HEK293 (cell line): ENCODE results near the gene CDH11.

ENCODE experiments used
- CTCF ChIA-PET: fragments of 350-600 bp; formaldehyde crosslinking; extraction: SDS; loops from one replicate; lab custom pipeline; 2021; ENCODE audit warnings: antibody characterized with exemption; lab: Yijun Ruan, JAX
- POLR2A ChIA-PET: fragments of 300-600 bp; formaldehyde crosslinking; extraction: SDS; loops from one replicate; lab custom pipeline; 2020; ENCODE audit warnings: antibody characterized with exemption, inconsistent platforms; lab: Yijun Ruan, JAX
- H3K27ac ChIP-seq: fragments of 200-500 bp; sonication (Bioruptor generic); 2 replicates; pipeline ENCODE4 v1.5.1; 2014; ENCODE audit warnings: low read depth, low read length, control low read depth, inconsistent platforms; ENCODE audit errors: extremely low read depth
- H3K36me3 ChIP-seq, 2 experiments: fragments of 200-500 bp in 1 of 2; sonication (Bioruptor generic) in 1 of 2; 1 replicate in 1 of 2; 2 replicates in 1 of 2; pipeline ENCODE4 v1.5.1; 2014 to 2017; ENCODE audit warnings: inconsistent platforms in 2 of 2, low read length in 2 of 2; ENCODE audit not compliant: control insufficient read depth in 2 of 2, insufficient read depth in 1 of 2
- H3K4me1 ChIP-seq: fragments of 200-500 bp; sonication (Bioruptor generic); 2 replicates; pipeline ENCODE4 v1.5.1; 2014; ENCODE audit warnings: mild to moderate bottlenecking, low read length, inconsistent platforms; ENCODE audit not compliant: control insufficient read depth, insufficient read depth
- H3K4me3 ChIP-seq: 2 replicates; pipeline ENCODE4 v1.5.1; 2011; ENCODE audit warnings: low read depth, mild to moderate bottlenecking, control low read depth, low read length, moderate library complexity
- H3K9me3 ChIP-seq: fragments of 200-500 bp; sonication (Bioruptor generic); 2 replicates; pipeline ENCODE4 v1.5.1; 2014; ENCODE audit warnings: low read depth, low read length, inconsistent platforms; ENCODE audit not compliant: control insufficient read depth, insufficient read depth
- KLF9 ChIP-seq: fragments of 450-650 bp; formaldehyde crosslinking; IDR thresholded peaks from 2 replicates; pipeline ENCODE4 v1.5.1; 2016; ENCODE audit warnings: missing biosample characterization, missing genetic modification characterization, low read depth
- MYNN ChIP-seq: fragments of 450-650 bp; formaldehyde crosslinking; IDR thresholded peaks from 2 replicates; pipeline ENCODE4 v1.5.1; 2016; ENCODE audit warnings: missing biosample characterization, missing genetic modification characterization, borderline replicate concordance
- OVOL3 ChIP-seq: fragments of 450-650 bp; formaldehyde crosslinking; IDR thresholded peaks from 2 replicates; pipeline ENCODE4 v1.5.1; 2016; ENCODE audit warnings: missing biosample characterization, missing genetic modification characterization
- SALL2 ChIP-seq: fragments of 450-650 bp; formaldehyde crosslinking; IDR thresholded peaks from 2 replicates; pipeline ENCODE4 v1.5.0; 2017; ENCODE audit warnings: missing biosample characterization, mild to moderate bottlenecking, missing genetic modification characterization, borderline replicate concordance
- SP7 ChIP-seq: fragments of 450-650 bp; formaldehyde crosslinking; IDR thresholded peaks from 2 replicates; pipeline ENCODE4 v1.5.1; 2016; ENCODE audit warnings: missing biosample characterization, missing genetic modification characterization
- TSHZ1 ChIP-seq: fragments of 450-650 bp; formaldehyde crosslinking; IDR thresholded peaks from 2 replicates; pipeline ENCODE4 v1.5.1; 2016; ENCODE audit warnings: missing biosample characterization, missing genetic modification characterization, borderline replicate concordance
- ZBTB21 ChIP-seq: fragments of 450-650 bp; formaldehyde crosslinking; IDR thresholded peaks from 2 replicates; pipeline ENCODE4 v1.5.1; 2017; ENCODE audit warnings: missing biosample characterization, missing genetic modification characterization
- ZFP69B ChIP-seq: fragments of 450-650 bp; formaldehyde crosslinking; IDR thresholded peaks from 2 replicates; pipeline ENCODE4 v1.5.1; 2016; ENCODE audit warnings: missing biosample characterization, missing genetic modification characterization
- ZIC2 ChIP-seq: fragments of 450-650 bp; formaldehyde crosslinking; IDR thresholded peaks from 2 replicates; pipeline ENCODE4 v1.5.1; 2016; ENCODE audit warnings: missing biosample characterization, missing genetic modification characterization
- ZNF133 ChIP-seq: fragments of 450-650 bp; formaldehyde crosslinking; IDR thresholded peaks from 2 replicates; pipeline ENCODE4 v1.5.1; 2016; ENCODE audit warnings: missing biosample characterization, missing genetic modification characterization
- ZNF138 ChIP-seq: fragments of 450-650 bp; formaldehyde crosslinking; IDR thresholded peaks from 2 replicates; pipeline ENCODE4 v1.5.1; 2016; ENCODE audit warnings: missing biosample characterization, missing genetic modification characterization, borderline replicate concordance
- ZNF140 ChIP-seq: fragments of 450-650 bp; formaldehyde crosslinking; IDR thresholded peaks from 2 replicates; pipeline ENCODE4 v1.5.1; 2016; ENCODE audit warnings: missing biosample characterization, missing genetic modification characterization
- ZNF169 ChIP-seq: fragments of 450-650 bp; formaldehyde crosslinking; IDR thresholded peaks from 2 replicates; pipeline ENCODE4 v1.5.1; 2016; ENCODE audit warnings: missing biosample characterization, missing genetic modification characterization
- ZNF2 ChIP-seq: fragments of 450-650 bp; formaldehyde crosslinking; IDR thresholded peaks from 2 replicates; pipeline ENCODE4 v1.5.1; 2016; ENCODE audit warnings: missing biosample characterization, missing genetic modification characterization
- ZNF214 ChIP-seq: fragments of 450-650 bp; formaldehyde crosslinking; IDR thresholded peaks from 2 replicates; pipeline ENCODE4 v1.5.1; 2017; ENCODE audit warnings: missing biosample characterization, mild to moderate bottlenecking, missing genetic modification characterization, borderline replicate concordance
- ZNF266 ChIP-seq: fragments of 450-650 bp; formaldehyde crosslinking; IDR thresholded peaks from 2 replicates; pipeline ENCODE4 v1.5.1; 2016; ENCODE audit warnings: missing biosample characterization, missing genetic modification characterization, low read depth
- ZNF335 ChIP-seq: fragments of 450-650 bp; formaldehyde crosslinking; conservative IDR thresholded peaks from 2 replicates; pipeline ENCODE4 v1.5.1; 2016; ENCODE audit warnings: missing biosample characterization, missing genetic modification characterization
- ZNF354C ChIP-seq: fragments of 450-650 bp; formaldehyde crosslinking; IDR thresholded peaks from 2 replicates; pipeline ENCODE4 v1.5.1; 2016; ENCODE audit warnings: missing biosample characterization, missing genetic modification characterization, low read depth, borderline replicate concordance
- ZNF521 ChIP-seq: fragments of 450-650 bp; formaldehyde crosslinking; IDR thresholded peaks from 2 replicates; pipeline ENCODE4 v1.5.1; 2017; ENCODE audit warnings: missing biosample characterization, mild to moderate bottlenecking, missing genetic modification characterization
- ZNF544 ChIP-seq: fragments of 450-650 bp; formaldehyde crosslinking; IDR thresholded peaks from 2 replicates; pipeline ENCODE4 v1.5.0; 2017; ENCODE audit warnings: missing biosample characterization, missing genetic modification characterization
- ZNF600 ChIP-seq: fragments of 450-650 bp; formaldehyde crosslinking; IDR thresholded peaks from 2 replicates; pipeline ENCODE4 v1.5.1; 2016; ENCODE audit warnings: missing biosample characterization, missing genetic modification characterization
- ZNF610 ChIP-seq: fragments of 450-650 bp; formaldehyde crosslinking; IDR thresholded peaks from 2 replicates; pipeline ENCODE4 v1.5.1; 2016; ENCODE audit warnings: missing biosample characterization, missing genetic modification characterization, borderline replicate concordance
- ZNF658 ChIP-seq: fragments of 450-650 bp; formaldehyde crosslinking; IDR thresholded peaks from 2 replicates; pipeline ENCODE4; 2016; ENCODE audit warnings: missing biosample characterization, missing genetic modification characterization
- ZNF707 ChIP-seq: fragments of 450-650 bp; formaldehyde crosslinking; IDR thresholded peaks from 2 replicates; pipeline ENCODE4 v1.5.1; 2016; ENCODE audit warnings: missing biosample characterization, missing genetic modification characterization
- ZNF768 ChIP-seq: fragments of 450-650 bp; formaldehyde crosslinking; IDR thresholded peaks from 2 replicates; pipeline ENCODE4 v1.5.1; 2018; ENCODE audit warnings: missing biosample characterization, mild to moderate bottlenecking, missing genetic modification characterization
- ZXDB ChIP-seq: fragments of 450-650 bp; formaldehyde crosslinking; IDR thresholded peaks from 2 replicates; pipeline ENCODE4 v1.5.1; 2016; ENCODE audit warnings: missing biosample characterization, missing genetic modification characterization
- TF ChIP-seq, protein P1 (sequence below): fragments of 450-650 bp; formaldehyde crosslinking; IDR thresholded peaks from 2 replicates; pipeline ENCODE4 v1.5.1; 2016; ENCODE audit warnings: missing biosample characterization, missing genetic modification characterization

The CDH11 gene

DNA sequence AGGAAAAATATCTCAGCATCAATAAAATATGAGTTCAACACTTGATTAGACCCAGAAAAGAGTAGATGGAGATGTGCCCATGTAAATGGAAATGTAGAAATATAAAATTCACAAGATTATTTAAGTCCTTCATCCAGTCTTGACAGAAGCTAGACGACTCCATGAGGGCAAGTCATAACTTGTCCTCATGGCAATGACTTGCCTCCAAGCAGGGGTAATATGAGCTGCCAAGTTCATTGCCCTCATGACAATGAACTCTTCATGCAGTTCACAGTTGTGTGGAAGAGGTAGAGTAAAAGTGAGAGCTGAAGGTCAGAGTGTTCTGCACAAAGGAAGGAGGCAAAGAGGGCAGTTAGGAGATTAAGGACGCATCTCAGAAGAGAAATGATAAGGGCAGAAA is 22.3 kb downstream of the CDH11 start (continued):
- no peak for TF ChIP-seq TSHZ1 (tag by site-specific recombination)

- CTCF ChIA-PET: no interaction called here
- H3K9me3 ChIP-seq: no peaks in the 10 kb centered on the region
- H3K36me3 ChIP-seq: no peaks in the 10 kb centered on the region
- H3K4me3 ChIP-seq: no peak overlapping the region
- no peak overlapping the region for H3K27ac ChIP-seq
- POLR2A ChIA-PET: no interaction called here
- no peaks in the 10 kb centered on the region for H3K4me1 ChIP-seq
- TF ChIP-seq ZNF266 (tag by site-specific recombination): no peak
- TF ChIP-seq ZFP69B (tag by site-specific recombination): no peak
- no peak for TF ChIP-seq ZNF707 (tag by site-specific recombination)
- TF ChIP-seq ZNF335 (tag by site-specific recombination): no peak
- TF ChIP-seq ZBTB21 (tag by site-specific recombination): no peak
- TF ChIP-seq ZNF140 (tag by site-specific recombination): no peak
Measured at GRCh38 chr16:65098916-65099315, 22.9 kb downstream of the CDH11 start.

DNA sequence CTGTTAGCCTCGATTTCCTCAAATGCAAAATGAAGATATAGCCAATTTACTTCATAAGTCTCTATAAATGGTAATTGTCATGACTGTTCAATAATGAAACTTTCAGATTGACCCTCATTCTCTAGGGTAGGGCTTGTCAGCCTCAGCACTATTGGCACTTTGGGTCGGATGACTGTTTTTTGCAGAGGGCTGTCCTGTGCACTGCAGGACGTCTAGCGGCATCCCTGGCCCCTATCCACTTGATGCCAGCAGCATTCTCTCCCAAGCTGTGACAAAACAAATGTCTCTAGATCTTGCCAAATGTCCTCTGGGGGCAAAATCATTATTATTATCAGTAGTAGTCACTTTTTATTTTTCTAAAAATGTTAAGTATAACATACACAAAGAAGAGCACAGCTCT is 24.6 kb downstream of the CDH11 start:
- no peaks in the 10 kb centered on the region for H3K36me3 ChIP-seq
- ChIA-PET POLR2A (no interaction called here), CTCF (no interaction called here)
- H3K27ac ChIP-seq: no peak overlapping the region
- H3K9me3 ChIP-seq: no peaks in the 10 kb centered on the region
- H3K4me3 ChIP-seq: no peak overlapping the region
- TF ChIP-seq ZNF768 (tag by site-specific recombination) (no peak), ZNF354C (tag by site-specific recombination) (no peak), SALL2 (tag by site-specific recombination) (no peak), ZNF610 (tag by site-specific recombination) (no peak), ZNF169 (tag by site-specific recombination) (no peak), ZNF544 (tag by site-specific recombination) (no peak), ZNF138 (tag by site-specific recombination) (no peak), ZNF2 (tag by site-specific recombination) (no peak), OVOL3 (tag by site-specific recombination) (no peak), KLF9 (tag by site-specific recombination) (no peak), ZNF658 (no peak), ZNF133 (tag by site-specific recombination) (no peak), ZNF521 (tag by site-specific recombination) (no peak)
- no peaks in the 10 kb centered on the region for H3K4me1 ChIP-seq

DNA sequence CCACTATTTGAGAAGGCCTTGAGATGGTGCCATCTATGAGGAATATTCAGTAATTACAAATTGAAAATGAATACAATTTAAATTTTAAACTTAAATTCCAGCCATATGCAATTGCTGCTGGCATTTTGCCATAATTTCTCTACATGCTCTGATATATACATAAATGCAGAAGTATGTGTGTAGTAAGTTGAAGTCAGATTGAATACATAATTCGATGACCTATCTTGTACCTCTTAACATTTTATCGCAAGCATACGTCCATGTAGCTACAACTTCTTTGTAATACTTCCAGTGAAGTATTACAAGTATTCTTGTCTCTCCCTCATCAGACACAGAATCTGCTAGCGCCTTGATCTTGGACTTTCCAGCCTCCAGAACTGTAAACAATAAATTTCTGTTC is 26.0 kb downstream of the CDH11 start:
- ChIA-PET POLR2A (no interaction called here), CTCF (no interaction called here)
- no peaks in the 10 kb centered on the region for H3K9me3 ChIP-seq
- TF ChIP-seq ZIC2 (tag by site-specific recombination) (no peak), ZNF214 (tag by site-specific recombination) (no peak), ZNF600 (no peak), SP7 (no peak), MYNN (no peak), ZXDB (tag by site-specific recombination) (no peak), ZNF544 (tag by site-specific recombination) (no peak)
- TF ChIP-seq, protein P1, sequence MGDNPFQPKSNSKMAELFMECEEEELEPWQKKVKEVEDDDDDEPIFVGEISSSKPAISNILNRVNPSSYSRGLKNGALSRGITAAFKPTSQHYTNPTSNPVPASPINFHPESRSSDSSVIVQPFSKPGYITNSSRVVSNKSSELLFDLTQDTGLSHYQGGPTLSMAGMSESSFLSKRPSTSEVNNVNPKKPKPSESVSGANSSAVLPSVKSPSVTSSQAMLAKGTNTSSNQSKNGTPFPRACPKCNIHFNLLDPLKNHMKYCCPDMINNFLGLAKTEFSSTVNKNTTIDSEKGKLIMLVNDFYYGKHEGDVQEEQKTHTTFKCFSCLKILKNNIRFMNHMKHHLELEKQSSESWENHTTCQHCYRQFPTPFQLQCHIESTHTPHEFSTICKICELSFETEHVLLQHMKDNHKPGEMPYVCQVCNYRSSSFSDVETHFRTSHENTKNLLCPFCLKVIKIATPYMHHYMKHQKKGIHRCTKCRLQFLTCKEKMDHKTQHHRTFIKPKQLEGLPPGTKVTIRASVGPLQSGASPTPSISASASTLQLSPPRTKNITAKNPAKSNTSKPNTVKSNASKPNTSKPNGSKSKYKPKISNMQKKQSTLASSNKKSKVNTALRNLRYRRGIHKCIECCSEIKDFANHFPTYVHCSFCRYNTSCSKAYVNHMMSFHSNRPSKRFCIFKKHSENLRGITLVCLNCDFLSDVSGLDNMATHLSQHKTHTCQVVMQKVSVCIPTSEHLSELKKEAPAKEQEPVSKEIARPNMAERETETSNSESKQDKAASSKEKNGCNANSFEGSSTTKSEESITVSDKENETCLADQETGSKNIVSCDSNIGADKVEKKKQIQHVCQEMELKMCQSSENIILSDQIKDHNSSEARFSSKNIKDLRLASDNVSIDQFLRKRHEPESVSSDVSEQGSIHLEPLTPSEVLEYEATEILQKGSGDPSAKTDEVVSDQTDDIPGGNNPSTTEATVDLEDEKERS (tag by site-specific recombination): no peak

More for the DNA sequence above, 26.0 kb downstream of the CDH11 start:
- Histone ChIP-seq H3K4me3 (no peak overlapping the region), H3K27ac (no peak overlapping the region), H3K36me3 (no peaks in the 10 kb centered on the region), H3K4me1 (no peaks in the 10 kb centered on the region)
